PC-9 (cell line): ENCODE results near the gene TAB3.

Source experiments
- CTCF ChIP-seq: fragments of 200-600 bp; sonication (generic); conservative IDR thresholded peaks from 2 replicates; pipeline ENCODE4 v1.6.1; 2017; ENCODE audit warnings: mixed run types, antibody characterized with exemption, mild to moderate bottlenecking, moderate library complexity
- EZH2 ChIP-seq: fragments of 200-600 bp; sonication (generic); IDR thresholded peaks from 2 replicates; pipeline ENCODE4 v1.8.0; 2017; ENCODE audit warnings: antibody characterized with exemption, low read depth

GRCh38 chrX:30930143-30930542 lies 41.1 kb upstream of the TAB3 start:
- no peak for TF ChIP-seq EZH2
- TF ChIP-seq CTCF: no peak
